Sigmoid colon (tissue), 7 donors: Measurements from ENCODE around the gene TPM1. TPM values are rescaled to one million over a fixed set of nuclear protein-coding genes. Genes with fewer than 3 reads are reported as not detected.
A peak's percentile ranks its signal among the peaks of the same experiment; 100 is the strongest.

ENCODE experiments used
- DNase-seq: peaks from one replicate; pipeline ENCODE4 v3.0.0-alpha.2; 2019
- H3K27ac ChIP-seq, 4 donors: fragments of 200-600 bp; sonication (generic); one replicate each; pipeline ENCODE4 v1.5.1; 2016 to 2019; ENCODE audit warnings: mild to moderate bottlenecking in 1 of 4
- H3K27me3 ChIP-seq, 3 donors: fragments of 200-600 bp; sonication (generic); one replicate each; pipeline ENCODE4 v1.5.1; 2019; ENCODE audit warnings: mild to moderate bottlenecking in 1 of 3
- H3K36me3 ChIP-seq, 4 donors: fragments of 200-600 bp; sonication (generic); one replicate each; pipeline ENCODE4 v1.5.1; 2016 to 2019
- H3K4me1 ChIP-seq, 4 donors: fragments of 200-600 bp; sonication (generic); one replicate each; pipeline ENCODE4 v1.5.1; 2017 to 2019
- H3K4me3 ChIP-seq, 4 donors: fragments of 200-600 bp; sonication (generic); one replicate each; pipeline ENCODE4 v1.5.1; 2017 to 2019; ENCODE audit warnings: mild to moderate bottlenecking in 2 of 4, moderate library complexity in 1 of 4
- H3K9me3 ChIP-seq, 4 donors: fragments of 200-600 bp in 3 of 4; sonication (generic) in 3 of 4; one replicate each; pipeline versions ENCODE4 v1.5.1 to v1.6.1; 2013 to 2019
- EP300 ChIP-seq, 4 donors: sonication (generic); formaldehyde crosslinking; IDR thresholded peaks; one replicate each; pipeline ENCODE4 v1.6.1; 2017; ENCODE audit warnings: antibody characterized with exemption in 4 of 4
- POLR2A ChIP-seq, 2 donors: fragments of 450-650 bp; IDR thresholded peaks; one replicate each; pipeline ENCODE4 v1.6.1; 2016; ENCODE audit warnings: antibody characterized with exemption in 2 of 2, mild to moderate bottlenecking in 2 of 2, moderate library complexity in 2 of 2
- POLR2AphosphoS5 ChIP-seq, 4 donors: sonication (generic); formaldehyde crosslinking; IDR thresholded peaks; one replicate each; pipeline ENCODE4 v1.6.1; 2017; ENCODE audit warnings: antibody characterized with exemption in 4 of 4
- whole genome bisulfite sequencing, 2 donors: extraction: QIAGEN DNeasy Blood & Tissue Kit; methylation state at CpG; one replicate each; pipeline ENCODE4 v1.1.7; 2013; 5-methylcytosine and 5-hydroxymethylcytosine counted together
- intact Hi-C: fragments of 100-400 bp; cut with DNase I; formaldehyde crosslinking; loops from one replicate; pipeline ENCODE4 v1.15.1; 2023
- polyA plus RNA-seq, 3 donors: library from polyadenylated mRNA; stranded (reverse); fragments of 200-250 nt; gene quantifications; one replicate each; pipeline ENCODE4 v1.2.3, GENCODE V29; 2013
- total RNA-seq, 4 donors: library from RNA; depleted of rRNA; stranded (reverse); fragments of >200 nt; gene quantifications; one replicate each; pipeline ENCODE4 v1.1.0, GENCODE V29; 2016
- TF ChIP-seq, protein P1 (sequence below), 4 experiments: fragments of 450-650 bp in 3 of 4; fragments of 200-600 bp in 1 of 4; IDR thresholded peaks; one replicate each; pipeline ENCODE4 v1.5.1; 2016 to 2019; ENCODE audit warnings: antibody characterized with exemption in 4 of 4, mild to moderate bottlenecking in 3 of 4, moderate library complexity in 2 of 4
- donor health status: healthy with polysubstance abuse.
- donor health status: Bipolar disorder and iron deficiency.
- donor health status: healthy.

The TPM1 gene
- total and polyA plus RNA-seq, 7 donors, result 438 to 4,179 (median 2,634) TPM

DNA sequence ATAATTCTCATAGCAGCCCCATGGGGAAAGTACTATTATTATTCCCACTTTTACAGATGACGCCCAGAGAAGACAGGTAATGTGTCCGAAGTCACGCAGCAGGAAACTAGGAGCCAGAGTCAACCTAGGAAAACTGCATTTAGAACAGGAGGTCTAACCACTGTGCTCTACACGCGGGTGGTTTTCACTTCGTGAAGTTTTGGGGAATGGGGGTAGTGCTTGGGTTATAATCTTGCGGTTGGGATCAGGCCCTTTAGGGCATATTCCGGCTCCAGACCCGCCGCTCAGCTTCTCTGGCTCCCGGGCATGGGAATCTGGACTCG is 5.2 kb downstream of the TPM1 start:
- peaks cover 0 to 52% (median 41%) of the 10 kb centered on the region in 4 donors for H3K4me1 ChIP-seq
- peak overlapping the region; percentile 97 to 99 (median 98) for H3K27ac ChIP-seq
- WGBS, 2 donors, result 15 to 16% methylated on average over 12 of the region's 12 CpGs
- DNase-seq, result no peak
- H3K27me3 ChIP-seq, result no peaks in the 10 kb centered on the region
- no peaks in the 10 kb centered on the region for H3K9me3 ChIP-seq
- TF ChIP-seq POLR2AphosphoS5 (IDR thresholded peaks at IDR 0.05), result peak in 2 of 4 donors; percentile 46 to 57
- TF ChIP-seq EP300 (IDR thresholded peaks at IDR 0.05), result no peak
- H3K36me3 ChIP-seq, result peaks cover 15 to 52% (median 24%) of the 10 kb centered on the region in 4 donors
- intact Hi-C loops, result loop anchor here (1.0 kb wide), 2 partner anchors 35 to 46 kb away; no protein-coding TSS in a partner anchor
- H3K4me3 ChIP-seq, result peak overlapping the region; percentile 78 to 90 (median 87)

- Histone ChIP-seq H3K9me3 (no peaks in the 10 kb centered on the region), H3K4me1 (peaks cover 0 to 56% (median 46%) of the 10 kb centered on the region in 4 donors), H3K27ac (peak overlapping the region; percentile 97 to 99 (median 98)), H3K36me3 (peaks cover 15 to 52% (median 22%) of the 10 kb centered on the region in 4 donors), H3K4me3 (peak overlapping the region; percentile 78 to 90 (median 87)), H3K27me3 (no peaks in the 10 kb centered on the region)
- intact Hi-C loops, result loop anchor here (1.0 kb wide), 1 partner anchor 45 kb away; no protein-coding TSS in a partner anchor
- 0% methylated on average over 75 of the region's 75 CpGs for whole genome bisulfite sequencing, 2 donors
- TF ChIP-seq POLR2A (IDR thresholded peaks at IDR 0.05) (peak in 1 of 2 donors; percentile 11), EP300 (IDR thresholded peaks at IDR 0.05) (no peak), POLR2AphosphoS5 (IDR thresholded peaks at IDR 0.05) (peak; percentile 66 to 81 (median 72))
- TF ChIP-seq, protein P1, sequence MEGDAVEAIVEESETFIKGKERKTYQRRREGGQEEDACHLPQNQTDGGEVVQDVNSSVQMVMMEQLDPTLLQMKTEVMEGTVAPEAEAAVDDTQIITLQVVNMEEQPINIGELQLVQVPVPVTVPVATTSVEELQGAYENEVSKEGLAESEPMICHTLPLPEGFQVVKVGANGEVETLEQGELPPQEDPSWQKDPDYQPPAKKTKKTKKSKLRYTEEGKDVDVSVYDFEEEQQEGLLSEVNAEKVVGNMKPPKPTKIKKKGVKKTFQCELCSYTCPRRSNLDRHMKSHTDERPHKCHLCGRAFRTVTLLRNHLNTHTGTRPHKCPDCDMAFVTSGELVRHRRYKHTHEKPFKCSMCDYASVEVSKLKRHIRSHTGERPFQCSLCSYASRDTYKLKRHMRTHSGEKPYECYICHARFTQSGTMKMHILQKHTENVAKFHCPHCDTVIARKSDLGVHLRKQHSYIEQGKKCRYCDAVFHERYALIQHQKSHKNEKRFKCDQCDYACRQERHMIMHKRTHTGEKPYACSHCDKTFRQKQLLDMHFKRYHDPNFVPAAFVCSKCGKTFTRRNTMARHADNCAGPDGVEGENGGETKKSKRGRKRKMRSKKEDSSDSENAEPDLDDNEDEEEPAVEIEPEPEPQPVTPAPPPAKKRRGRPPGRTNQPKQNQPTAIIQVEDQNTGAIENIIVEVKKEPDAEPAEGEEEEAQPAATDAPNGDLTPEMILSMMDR (IDR thresholded peaks at IDR 0.05), result peak; percentile 85 to 97 (median 89)
- DNase-seq, result peak; percentile 96
Observed at GRCh38 chr15:63048115-63048775, 5.7 kb downstream of the TPM1 start.

- peak; percentile 81 for DNase-seq
- H3K4me1 ChIP-seq, result peaks cover 0 to 64% (median 54%) of the 10 kb centered on the region in 4 donors
- TF ChIP-seq POLR2A (IDR thresholded peaks at IDR 0.05) (peak in 1 of 2 donors; percentile 16), POLR2AphosphoS5 (IDR thresholded peaks at IDR 0.05) (peak; percentile 66 to 82 (median 73))
- TF ChIP-seq, protein P1 (IDR thresholded peaks at IDR 0.05), result no peak
- 2 to 4% methylated on average over 38 of the region's 38 CpGs for whole genome bisulfite sequencing, 2 donors
- no peaks in the 10 kb centered on the region for H3K9me3 ChIP-seq
- intact Hi-C loops, result loop anchor here (1.0 kb wide), 1 partner anchor 44 kb away; no protein-coding TSS in a partner anchor
- no peaks in the 10 kb centered on the region for H3K27me3 ChIP-seq
- peak overlapping the region; percentile 97 to 99 (median 98) for H3K27ac ChIP-seq
- H3K4me3 ChIP-seq, result peak overlapping the region; percentile 78 to 90 (median 87)
- peaks cover 9 to 44% (median 15%) of the 10 kb centered on the region in 4 donors for H3K36me3 ChIP-seq
Observed at GRCh38 chr15:63048776-63049665, 6.5 kb downstream of the TPM1 start.

DNA sequence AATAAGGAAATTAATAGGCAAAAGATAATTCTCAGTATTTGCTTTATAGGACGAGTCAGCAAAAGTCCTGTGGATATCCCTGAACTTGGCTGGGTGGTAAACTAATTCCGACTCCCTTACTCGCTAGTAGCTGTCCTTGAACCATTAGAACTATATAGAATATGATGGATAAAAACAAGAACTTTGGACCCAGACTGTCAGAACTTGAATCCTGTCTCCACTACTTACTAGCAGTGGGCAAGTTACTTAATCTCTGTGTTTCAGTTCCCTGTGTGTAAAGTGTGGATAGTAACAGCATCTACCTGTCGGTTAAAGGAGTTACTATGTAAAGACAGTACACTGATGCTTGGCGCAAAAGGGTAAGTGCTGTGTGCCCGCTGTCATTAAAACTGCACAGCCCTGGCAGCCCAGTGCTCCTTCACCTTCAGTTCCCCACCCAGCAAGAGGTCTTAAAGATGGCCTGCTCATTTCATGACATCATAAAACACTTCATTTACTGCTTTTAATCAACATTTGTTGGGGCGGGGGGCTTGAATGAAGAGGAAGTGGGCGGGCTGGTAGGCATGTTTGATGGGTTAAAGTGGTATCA is 7.3 kb downstream of the TPM1 start:
- Histone ChIP-seq H3K4me3 (peak overlapping the region; percentile 78 to 90 (median 87)), H3K36me3 (peaks cover 5 to 41% (median 8%) of the 10 kb centered on the region in 4 donors), H3K4me1 (peaks cover 0 to 73% (median 63%) of the 10 kb centered on the region in 4 donors), H3K9me3 (no peaks in the 10 kb centered on the region), H3K27me3 (no peaks in the 10 kb centered on the region), H3K27ac (peak overlapping the region; percentile 97 to 99 (median 98))
- TF ChIP-seq, protein P1 (IDR thresholded peaks at IDR 0.05), result no peak
- TF ChIP-seq POLR2AphosphoS5 (IDR thresholded peaks at IDR 0.05), result peak in 3 of 4 donors; percentile 42 to 63 (median 46)
- no peak for DNase-seq
- WGBS, 2 donors, result 21 to 58% methylated on average over 8 of the region's 8 CpGs
- intact Hi-C loops, result loop anchor here (10.0 kb wide), 1 partner anchor 555 kb away; no protein-coding TSS in a partner anchor
